Caco-2 (cell line): ENCODE results near the gene RBM5. TPM values are rescaled to one million over a fixed set of nuclear protein-coding genes. Genes with fewer than 3 reads are reported as not detected.
A peak's percentile ranks its signal among the peaks of the same experiment; 100 is the strongest.

Experiments used
- BruUV-seq: library from RNA; stranded (reverse); fragments of 400-500 nt; replicated peaks from 2 replicates; lab custom pipeline; 2021; lab: Mats Ljungman, UMichigan
- CTCF ChIA-PET: fragments of 300-600 bp; sonication (Branson Sonifier 250); formaldehyde crosslinking; loops from one replicate; lab custom pipeline; 2022; ENCODE audit warnings: antibody characterized with exemption; lab: Charles Lee
- POLR2A ChIA-PET: fragments of 300-600 bp; sonication (Branson Sonifier 250); formaldehyde crosslinking; loops from one replicate; lab custom pipeline; 2022; ENCODE audit warnings: antibody characterized with exemption; lab: Charles Lee
- DNase-seq, 2 experiments: peaks; one replicate each; pipeline versions ENCODE4 v3.0.0 to v3.0.0-alpha.2; 2020 to 2022
- H3K27me3 ChIP-seq: replicated peaks from 2 replicates; pipeline ENCODE4 v1.6.0; 2011; ENCODE audit warnings: low read length; ENCODE audit not compliant: control insufficient read depth, insufficient read depth
- H3K36me3 ChIP-seq: 2 replicates; pipeline ENCODE4 v1.5.1; 2011; ENCODE audit warnings: low read length; ENCODE audit not compliant: control insufficient read depth, insufficient read depth
- H3K4me1 ChIP-seq: fragments of 250-450 bp; sonication (Bioruptor Pico); 2 replicates; pipeline ENCODE4 v1.5.1; 2020; ENCODE audit warnings: mild to moderate bottlenecking
- H3K4me3 ChIP-seq: 2 replicates; pipeline ENCODE4 v1.5.1; 2011; ENCODE audit warnings: low read depth, mild to moderate bottlenecking, control low read depth, low read length
- H3K9me3 ChIP-seq: fragments of 250-450 bp; sonication (Bioruptor Pico); 2 replicates; pipeline ENCODE4 v1.5.1; 2020; ENCODE audit warnings: mild to moderate bottlenecking, moderate library complexity
- H3K27ac Mint-ChIP-seq: one replicate; pipeline ENCODE4 v1.8.0; 2022; ENCODE audit warnings: mixed read lengths; ENCODE audit not compliant: unreplicated experiment
- H3K27me3 Mint-ChIP-seq: one replicate; pipeline ENCODE4 v1.8.0; 2022; ENCODE audit warnings: mixed read lengths; ENCODE audit not compliant: insufficient read depth, unreplicated experiment
- H3K36me3 Mint-ChIP-seq: one replicate; pipeline ENCODE4 v1.8.0; 2022; ENCODE audit warnings: mild to moderate bottlenecking, mixed read lengths; ENCODE audit not compliant: insufficient read depth, unreplicated experiment
- H3K4me1 Mint-ChIP-seq: one replicate; pipeline ENCODE4 v1.8.0; 2022; ENCODE audit warnings: low read depth, mixed read lengths; ENCODE audit not compliant: unreplicated experiment
- H3K4me3 Mint-ChIP-seq: one replicate; pipeline ENCODE4 v1.8.0; 2022; ENCODE audit warnings: mild to moderate bottlenecking, moderate library complexity, mixed read lengths; ENCODE audit not compliant: unreplicated experiment
- H3K9me3 Mint-ChIP-seq: one replicate; pipeline ENCODE4 v1.8.0; 2022; ENCODE audit warnings: mixed read lengths; ENCODE audit not compliant: unreplicated experiment
- intact Hi-C: fragments of 100-400 bp; cut with micrococcal nuclease; formaldehyde crosslinking; loops from one replicate; pipeline ENCODE4 v1.10.0; 2022; ENCODE audit not compliant: unreplicated experiment
- total RNA-seq: library from RNA; stranded (reverse); gene quantifications from 2 replicates; pipeline ENCODE4 v1.2.3, GENCODE V29; 2022
- TF ChIP-seq, protein P1 (sequence below), 2 experiments: fragments of 200-600 bp in 1 of 2; IDR thresholded peaks; 1 replicate in 1 of 2; 2 replicates in 1 of 2; pipeline versions ENCODE4 v1.5.1 to v1.8.0; 2011 to 2022; ENCODE audit warnings: antibody characterized with exemption in 1 of 2, control low read depth in 1 of 2, inconsistent platforms in 1 of 2, low read depth in 1 of 2, low read length in 1 of 2, mild to moderate bottlenecking in 1 of 2, moderate library complexity in 1 of 2; ENCODE audit not compliant: insufficient read depth in 1 of 2, severe bottlenecking in 1 of 2, unreplicated experiment in 1 of 2

Gene RBM5
- total RNA-seq, 1 experiment from 2014 or later = 145 TPM

DNA sequence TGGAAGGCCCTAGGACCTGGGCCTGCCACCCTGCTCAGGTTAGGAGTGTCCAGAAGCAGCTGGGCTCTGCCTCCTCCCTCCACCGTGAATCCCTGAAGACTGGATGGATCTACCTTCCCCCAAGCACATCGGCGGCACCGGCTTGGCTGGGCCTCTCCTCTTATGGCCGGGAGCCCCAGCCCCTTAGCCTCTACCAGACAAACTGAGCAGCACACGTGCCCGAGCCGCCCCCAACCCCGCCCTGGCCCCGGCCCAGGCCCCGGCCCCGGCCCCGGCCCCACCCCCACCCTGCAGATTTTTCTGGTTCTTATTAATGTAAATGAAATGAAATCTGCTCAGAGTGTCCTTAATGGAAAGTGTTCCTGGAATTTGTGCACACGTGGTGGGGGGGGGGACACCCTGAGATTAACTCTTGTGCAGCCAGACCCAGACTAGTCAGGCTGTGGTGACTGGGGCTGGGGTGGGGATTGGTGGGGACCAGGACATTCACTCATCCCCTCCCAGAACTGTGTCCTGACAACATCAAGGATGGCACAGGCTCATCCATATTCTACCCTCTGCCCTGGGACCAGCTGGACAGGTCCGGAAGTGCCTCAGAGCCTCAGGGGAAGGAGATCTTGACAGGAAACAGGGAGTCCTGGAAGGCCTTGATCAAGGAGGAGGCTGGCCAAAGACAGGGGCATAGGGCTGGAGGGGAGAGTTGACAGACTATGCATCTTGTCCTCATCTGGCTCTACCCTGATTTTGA is 35.5 kb downstream of the RBM5 start:
- no TSS peak for BruUV-seq
- TF ChIP-seq, protein P1, sequence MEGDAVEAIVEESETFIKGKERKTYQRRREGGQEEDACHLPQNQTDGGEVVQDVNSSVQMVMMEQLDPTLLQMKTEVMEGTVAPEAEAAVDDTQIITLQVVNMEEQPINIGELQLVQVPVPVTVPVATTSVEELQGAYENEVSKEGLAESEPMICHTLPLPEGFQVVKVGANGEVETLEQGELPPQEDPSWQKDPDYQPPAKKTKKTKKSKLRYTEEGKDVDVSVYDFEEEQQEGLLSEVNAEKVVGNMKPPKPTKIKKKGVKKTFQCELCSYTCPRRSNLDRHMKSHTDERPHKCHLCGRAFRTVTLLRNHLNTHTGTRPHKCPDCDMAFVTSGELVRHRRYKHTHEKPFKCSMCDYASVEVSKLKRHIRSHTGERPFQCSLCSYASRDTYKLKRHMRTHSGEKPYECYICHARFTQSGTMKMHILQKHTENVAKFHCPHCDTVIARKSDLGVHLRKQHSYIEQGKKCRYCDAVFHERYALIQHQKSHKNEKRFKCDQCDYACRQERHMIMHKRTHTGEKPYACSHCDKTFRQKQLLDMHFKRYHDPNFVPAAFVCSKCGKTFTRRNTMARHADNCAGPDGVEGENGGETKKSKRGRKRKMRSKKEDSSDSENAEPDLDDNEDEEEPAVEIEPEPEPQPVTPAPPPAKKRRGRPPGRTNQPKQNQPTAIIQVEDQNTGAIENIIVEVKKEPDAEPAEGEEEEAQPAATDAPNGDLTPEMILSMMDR (IDR thresholded peaks at IDR 0.05; ENCODE audit: insufficient read depth in 1 of 2, low read depth in 1 of 2, low read length in 1 of 2, severe bottlenecking in 1 of 2, unreplicated experiment in 1 of 2) = no peak
- Histone ChIP-seq H3K27me3 (no peaks in the 10 kb centered on the region), H3K9me3 (no peaks in the 10 kb centered on the region), H3K4me3 (no peak overlapping the region), H3K4me1 (peaks cover 49% of the 10 kb centered on the region), H3K36me3 (no peaks in the 10 kb centered on the region; the same call in 1 of the 2 replicates)
- Mint-ChIP-seq H3K9me3 (no peaks in the 10 kb centered on the region), H3K36me3 (peaks cover 55% of the 10 kb centered on the region), H3K27ac (peak overlapping the region; percentile 13), H3K27me3 (no peaks in the 10 kb centered on the region), H3K4me3 (peak overlapping the region; percentile 11), H3K4me1 (peaks cover 33% of the 10 kb centered on the region)
- POLR2A ChIA-PET = no interaction called here
- intact Hi-C loops = no loop called here
- CTCF ChIA-PET = interaction anchor here (1.0 kb wide), 1 partner anchor 102 kb away, joined by 3 read pairs; no protein-coding TSS in a partner anchor
- DNase-seq = peak in 1 of 2 experiments; percentile 39

DNA sequence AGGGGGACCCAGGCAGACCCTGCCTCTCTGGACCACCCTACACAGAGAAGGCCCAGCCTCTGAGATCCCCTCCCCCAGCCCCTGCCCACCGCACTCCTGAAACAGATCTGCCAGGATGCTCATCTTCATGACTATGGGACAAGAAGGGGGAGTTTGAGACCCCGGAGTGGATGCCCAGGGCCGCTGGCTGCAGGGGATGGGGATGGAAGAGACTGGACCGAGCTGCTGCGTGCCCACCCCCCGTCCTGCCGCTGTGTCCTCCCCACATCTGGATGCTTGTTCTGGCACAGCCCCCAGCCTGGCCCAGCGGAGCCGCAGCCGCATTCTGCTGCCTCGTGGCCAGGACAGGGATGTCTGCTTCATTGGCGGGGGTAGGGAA is 36.1 kb downstream of the RBM5 start:
- no peak overlapping the region for H3K4me3 ChIP-seq
- H3K4me1 ChIP-seq = peaks cover 49% of the 10 kb centered on the region
- Mint-ChIP-seq H3K4me3 (peak overlapping the region; percentile 11), H3K9me3 (no peaks in the 10 kb centered on the region), H3K36me3 (peaks cover 49% of the 10 kb centered on the region), H3K4me1 (peaks cover 33% of the 10 kb centered on the region), H3K27me3 (no peaks in the 10 kb centered on the region), H3K27ac (no peak overlapping the region)
- TF ChIP-seq, protein P1 (IDR thresholded peaks at IDR 0.05; ENCODE audit: insufficient read depth in 1 of 2, low read depth in 1 of 2, low read length in 1 of 2, severe bottlenecking in 1 of 2, unreplicated experiment in 1 of 2) = no peak
- POLR2A ChIA-PET = no interaction called here
- intact Hi-C loops = no loop called here
- peak in 1 of 2 experiments; percentile 26 for DNase-seq
- CTCF ChIA-PET = no interaction called here
- BruUV-seq = no TSS peak
- no peaks in the 10 kb centered on the region; the same call in 1 of the 2 replicates for H3K36me3 ChIP-seq
- H3K27me3 ChIP-seq = no peaks in the 10 kb centered on the region
- no peaks in the 10 kb centered on the region for H3K9me3 ChIP-seq

DNA sequence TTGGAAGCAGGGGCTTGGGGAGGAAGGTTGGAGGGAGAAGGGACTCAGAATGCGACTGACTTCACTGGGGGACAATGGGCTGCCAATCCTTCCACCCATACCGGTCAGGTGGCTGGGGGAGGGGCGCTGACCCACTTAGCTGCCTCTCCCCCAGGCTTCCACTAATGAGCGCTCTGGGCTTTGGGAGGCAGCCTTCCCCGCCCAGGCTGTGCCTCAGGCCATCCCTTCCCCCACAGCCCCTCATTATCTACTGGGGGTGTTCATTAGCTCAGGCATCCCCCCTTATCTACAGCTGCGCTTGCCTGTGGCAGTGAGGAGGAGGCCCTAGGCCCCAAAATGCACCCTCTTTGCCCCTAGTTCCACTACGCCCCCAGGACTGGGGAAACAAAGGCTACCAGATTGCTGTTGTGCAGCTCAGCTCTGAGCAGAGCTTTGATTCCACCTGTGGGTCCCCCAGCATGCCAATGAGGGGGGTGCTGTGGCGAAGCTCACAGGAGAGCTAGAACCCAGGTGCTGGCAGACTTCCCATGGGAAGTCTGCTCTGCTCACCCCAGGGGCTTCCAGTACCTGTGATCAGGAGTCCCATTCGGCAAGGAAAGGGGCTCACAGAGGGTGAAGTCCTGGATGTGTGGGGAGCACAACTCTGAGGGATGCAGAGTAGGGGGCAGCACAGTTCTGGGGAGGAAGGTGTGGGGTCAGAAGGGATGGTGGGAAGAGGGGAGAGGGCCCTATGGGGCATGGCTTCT is 37.0 kb downstream of the RBM5 start:
- Histone ChIP-seq H3K27me3 (no peaks in the 10 kb centered on the region), H3K36me3 (no peaks in the 10 kb centered on the region; the same call in 1 of the 2 replicates), H3K9me3 (no peaks in the 10 kb centered on the region), H3K4me3 (no peak overlapping the region), H3K4me1 (peaks cover 49% of the 10 kb centered on the region)
- Mint-ChIP-seq H3K4me1 (peaks cover 33% of the 10 kb centered on the region), H3K9me3 (no peaks in the 10 kb centered on the region), H3K27me3 (no peaks in the 10 kb centered on the region), H3K36me3 (peaks cover 41% of the 10 kb centered on the region), H3K4me3 (peak overlapping the region; percentile 38), H3K27ac (peak overlapping the region; percentile 88)
- no TSS peak for BruUV-seq
- peak in 1 of 2 experiments; percentile 32 for DNase-seq
- ChIA-PET CTCF (interaction anchor here (0.6 to 1.3 kb wide), 2 partner anchors 54 to 66 kb away, joined by 3 to 4 read pairs; partner anchors contain the start of gene GNAT1), POLR2A (no interaction called here)
- intact Hi-C loops = no loop called here
- TF ChIP-seq, protein P1 (IDR thresholded peaks at IDR 0.05; ENCODE audit: insufficient read depth in 1 of 2, low read depth in 1 of 2, low read length in 1 of 2, severe bottlenecking in 1 of 2, unreplicated experiment in 1 of 2) = no peak
